GM12892 (cell line): ENCODE measurements around the gene ADAM20.
"Not testable (repeated sequence)": the region's sequence is repeated elsewhere in the genome, so short reads cannot be mapped to it uniquely, and the experiment has no call there.

Experiments
- DNase-seq: peaks from one replicate; pipeline ENCODE4 v3.0.0; 2011; ENCODE audit not compliant: insufficient read length
- FAIRE-seq: peaks from 2 replicates; lab custom pipeline; 2011; peaks lifted over from hg19 to GRCh38; lab: Jason Lieb, UNC
- POLR2A ChIP-seq: IDR thresholded peaks from 2 replicates; pipeline ENCODE4 v1.6.1; 2011; ENCODE audit warnings: low read depth, low read length, control low read depth
- POLR2AphosphoS5 ChIP-seq: IDR thresholded peaks from 2 replicates; pipeline ENCODE4 v1.6.1; 2011; ENCODE audit warnings: low read depth, low read length, control low read depth
- TAF1 ChIP-seq: IDR thresholded peaks from 2 replicates; pipeline ENCODE4 v1.6.1; 2011; ENCODE audit warnings: low read depth, mild to moderate bottlenecking, control low read depth, low read length, borderline replicate concordance

ADAM20 gene

DNA sequence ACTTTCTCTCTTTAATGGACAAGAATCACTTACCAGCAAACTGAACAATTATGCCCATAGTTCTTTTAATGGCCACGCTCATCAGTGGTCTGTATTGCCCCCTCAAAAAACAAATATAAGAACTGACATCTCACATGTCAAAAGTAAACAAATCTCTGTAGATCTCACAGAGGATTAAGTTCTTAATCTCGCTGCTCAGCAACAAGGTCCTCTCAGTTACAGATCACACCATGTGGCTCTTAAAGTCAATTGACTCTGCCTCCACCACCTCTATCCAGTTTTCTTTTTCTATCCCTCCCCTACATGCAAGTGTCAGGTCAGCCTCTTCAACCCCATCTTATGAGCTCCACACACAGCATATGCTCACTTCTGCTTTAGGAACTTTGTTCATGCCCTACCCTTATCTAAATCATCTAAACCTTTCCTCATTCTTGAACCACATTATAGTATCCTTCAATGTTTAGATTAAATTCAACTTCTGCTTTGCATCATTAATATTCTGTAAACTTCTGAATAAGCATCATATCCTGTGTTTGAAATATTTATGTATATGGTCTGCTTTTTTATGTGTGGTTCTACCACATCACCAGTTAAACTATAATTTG lies 7.2 kb downstream of the ADAM20 start:
- FAIRE-seq = no peak

GRCh38 chr14:70525691-70526090 lies 9.1 kb downstream of the ADAM20 start:
- TF ChIP-seq POLR2A (no peak), POLR2AphosphoS5 (no peak), TAF1 (no peak)
- FAIRE-seq = no peak
- DNase-seq = no peak

More for the DNA sequence above, 7.2 kb downstream of the ADAM20 start:
- no peak for TF ChIP-seq POLR2A
- no peak for TF ChIP-seq POLR2AphosphoS5
- TF ChIP-seq TAF1 = no peak
- DNase-seq = no peak

DNA sequence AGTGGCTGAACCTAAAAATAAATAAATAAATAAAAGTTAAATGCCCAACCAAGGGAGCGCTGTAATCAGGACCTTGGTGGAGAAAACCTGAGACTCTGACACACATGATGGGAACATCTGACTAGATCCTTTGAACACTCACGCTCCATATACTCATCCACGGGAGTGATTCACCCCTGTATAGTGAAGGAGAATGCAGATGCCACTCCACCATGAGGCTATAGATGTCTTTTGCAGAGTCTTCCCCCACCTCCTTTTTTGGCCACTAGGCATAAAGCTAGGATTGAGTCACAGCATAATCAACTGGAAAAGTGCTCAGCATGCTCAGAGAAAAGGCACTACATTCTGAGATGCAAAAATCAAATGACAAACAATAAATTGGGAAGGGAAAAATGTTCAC lies 19.0 kb downstream of the ADAM20 start:
- DNase-seq = no peak
- TF ChIP-seq TAF1 (no peak), POLR2AphosphoS5 (no peak), POLR2A (no peak)
- FAIRE-seq = no peak

DNA sequence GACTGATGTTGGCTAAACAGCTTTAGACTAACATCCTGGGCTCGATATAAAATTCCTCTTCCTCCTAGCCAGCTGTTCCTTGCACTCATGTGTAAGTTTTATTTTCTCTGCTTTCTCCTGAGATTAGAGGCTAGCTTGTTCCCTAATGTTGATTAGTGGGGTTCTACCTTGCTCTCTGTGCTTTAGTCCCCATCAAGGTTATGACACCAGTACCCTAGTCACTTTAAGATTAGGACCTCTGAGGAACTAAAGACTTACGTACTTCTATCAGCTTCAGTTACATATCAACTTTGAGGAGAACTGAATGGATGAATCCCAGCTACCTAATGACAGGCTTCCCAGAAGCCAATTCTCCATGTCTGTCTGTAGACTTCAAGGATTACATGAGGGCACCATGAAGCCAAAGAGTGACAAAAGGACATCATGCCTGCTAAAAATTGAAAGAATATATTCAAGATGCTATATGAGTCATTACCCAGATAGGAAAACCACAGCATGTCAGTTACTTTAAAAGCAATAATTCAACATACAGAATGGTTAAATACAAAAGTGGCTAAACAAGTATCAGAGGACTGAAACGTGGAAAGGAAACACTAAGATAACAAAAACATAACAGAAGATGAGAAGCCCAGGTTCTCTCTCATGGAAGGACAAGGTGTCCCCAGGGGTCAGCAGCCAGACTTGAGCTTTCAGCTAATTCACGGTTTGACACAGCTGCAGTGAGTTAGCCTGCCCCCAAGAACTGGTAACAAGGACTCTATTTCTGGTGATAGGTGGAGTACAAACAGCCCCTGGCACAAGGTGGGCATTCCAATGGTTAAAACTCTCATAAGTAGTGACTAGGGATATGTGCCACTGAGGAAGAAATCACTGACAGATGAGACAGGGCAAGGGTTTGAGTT lies 20.4 kb downstream of the ADAM20 start:
- TF ChIP-seq POLR2A (no peak), POLR2AphosphoS5 (no peak), TAF1 (no peak)
- DNase-seq = no peak
- no peak for FAIRE-seq

- FAIRE-seq (no peak), DNase-seq (no peak)
- TF ChIP-seq TAF1 (no peak), POLR2A (no peak), POLR2AphosphoS5 (no peak)
These were observed 36.6 kb downstream of the ADAM20 start for GRCh38 chr14:70498191-70498590.

GRCh38 chr14:70489579-70490200 lies 45.1 kb downstream of the ADAM20 start:
- FAIRE-seq (no peak), DNase-seq (no peak)
- no peak for TF ChIP-seq TAF1
- no peak for TF ChIP-seq POLR2A
- no peak for TF ChIP-seq POLR2AphosphoS5

- not testable (repeated sequence) for DNase-seq, FAIRE-seq
These were observed 57.3 kb downstream of the ADAM20 start for GRCh38 chr14:70477356-70478105.

GRCh38 chr14:70475459-70475858 lies 59.3 kb downstream of the ADAM20 start:
- FAIRE-seq, DNase-seq: not testable (repeated sequence)

DNA sequence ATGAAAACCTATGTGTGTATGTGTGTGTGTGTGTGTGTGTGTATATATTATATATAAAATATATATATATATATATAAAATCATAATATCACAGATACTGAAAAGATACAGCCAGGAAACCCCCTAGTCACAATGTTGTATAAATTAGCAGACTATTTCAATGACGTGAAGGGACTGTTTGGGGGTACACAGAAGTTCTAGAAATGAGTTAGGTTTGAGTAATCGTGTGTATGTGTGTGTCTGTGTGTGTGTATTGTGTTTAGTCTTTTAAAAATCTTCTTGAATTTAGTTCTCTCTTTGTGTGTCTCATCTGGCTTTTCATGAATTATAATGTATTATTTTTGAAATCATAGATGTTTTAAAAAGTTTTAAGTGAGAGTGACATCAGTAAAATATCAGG lies 61.0 kb downstream of the ADAM20 start:
- DNase-seq = no peak

More for the DNA sequence above, 61.0 kb downstream of the ADAM20 start:
- TF ChIP-seq TAF1 (no peak), POLR2A (no peak), POLR2AphosphoS5 (no peak)
- no peak for FAIRE-seq
